Neural progenitor cell (in vitro differentiated cells): Measurements from ENCODE around the gene SSTR5. TPM values are rescaled to one million over a fixed set of nuclear protein-coding genes. Genes with fewer than 3 reads are reported as not detected.

Experiments used
- DNase-seq: peaks from one replicate; pipeline ENCODE4 v3.0.0-alpha.2; 2016; ENCODE audit warnings: low spot score
- H2AFZ ChIP-seq: fragments of 200-600 bp; sonication (generic); replicated peaks from 2 replicates; pipeline ENCODE4 v1.6.1; 2016; ENCODE audit warnings: antibody characterized with exemption
- H3F3A ChIP-seq: fragments of 200-600 bp; sonication (generic); 2 replicates; pipeline ENCODE4 v1.6.1; 2016; ENCODE audit warnings: antibody characterized with exemption, low read depth
- H3K27ac ChIP-seq: fragments of 200-600 bp; sonication (generic); 2 replicates; pipeline ENCODE4 v1.5.1; 2016; ENCODE audit warnings: mild to moderate bottlenecking
- H3K27me3 ChIP-seq: fragments of 200-600 bp; sonication (generic); 2 replicates; pipeline ENCODE4 v1.6.1; 2016; ENCODE audit warnings: mild to moderate bottlenecking, moderate library complexity
- H3K36me3 ChIP-seq: fragments of 200-600 bp; sonication (generic); 2 replicates; pipeline ENCODE4 v1.5.1; 2016
- H3K4me1 ChIP-seq: fragments of 200-600 bp; sonication (generic); 2 replicates; pipeline ENCODE4 v1.6.1; 2016; ENCODE audit warnings: mixed run types
- H3K4me2 ChIP-seq: fragments of 200-600 bp; sonication (generic); 2 replicates; pipeline ENCODE4 v1.6.1; 2016
- H3K4me3 ChIP-seq: fragments of 200-600 bp; sonication (generic); 2 replicates; pipeline ENCODE4 v1.5.1; 2016
- H3K79me2 ChIP-seq: fragments of 200-600 bp; sonication (generic); 2 replicates; pipeline ENCODE4 v1.6.1; 2016; ENCODE audit warnings: low read depth
- H3K9ac ChIP-seq: fragments of 200-600 bp; sonication (generic); 2 replicates; pipeline ENCODE4 v1.6.1; 2016
- H3K9me3 ChIP-seq: fragments of 200-600 bp; sonication (generic); 2 replicates; pipeline ENCODE4 v1.5.1; 2016; ENCODE audit warnings: low read depth
- H4K20me1 ChIP-seq: fragments of 200-600 bp; sonication (generic); 2 replicates; pipeline ENCODE4 v1.6.1; 2016; ENCODE audit warnings: low read depth
- H3K27ac Mint-ChIP-seq: 3 replicates; pipeline ENCODE4 v1.8.0; 2021; ENCODE audit warnings: mixed read lengths
- H3K27me3 Mint-ChIP-seq: 2 replicates; pipeline ENCODE4 v1.8.0; 2022; ENCODE audit warnings: low read depth, mild to moderate bottlenecking, inconsistent platforms, moderate library complexity, mixed read lengths; ENCODE audit not compliant: insufficient read depth
- H3K36me3 Mint-ChIP-seq: 3 replicates; pipeline ENCODE4 v1.8.0; 2021; ENCODE audit warnings: mixed read lengths
- H3K4me1 Mint-ChIP-seq: 3 replicates; pipeline ENCODE4 v1.8.0; 2021; ENCODE audit warnings: mixed read lengths
- H3K4me3 Mint-ChIP-seq: 3 replicates; pipeline ENCODE4 v1.8.0; 2021; ENCODE audit warnings: mild to moderate bottlenecking, moderate library complexity, mixed read lengths
- H3K9me3 Mint-ChIP-seq: 3 replicates; pipeline ENCODE4 v1.8.0; 2020; ENCODE audit warnings: mixed read lengths
- CTCF ChIP-seq: fragments of 200-600 bp; sonication (generic); IDR thresholded peaks from 2 replicates; pipeline ENCODE4 v1.5.1; 2017; ENCODE audit warnings: antibody characterized with exemption, mild to moderate bottlenecking
- EZH2 ChIP-seq: fragments of 200-600 bp; sonication (generic); IDR thresholded peaks from 2 replicates; pipeline ENCODE4 v1.6.1; 2017; ENCODE audit warnings: antibody characterized with exemption, mild to moderate bottlenecking, moderate library complexity
- EZH2phosphoT487 ChIP-seq: fragments of 200-600 bp; sonication (generic); IDR thresholded peaks from 2 replicates; pipeline ENCODE4 v1.6.1; 2017; ENCODE audit warnings: antibody characterized with exemption
- total RNA-seq: library from RNA; depleted of rRNA; stranded (reverse); fragments of >200 nt; gene quantifications from 2 replicates; pipeline ENCODE4 v1.2.3, GENCODE V29; 2015; ENCODE audit warnings: low replicate concordance

Gene SSTR5
- total RNA-seq, 1 donor from 2014 or later: not detected

- Histone ChIP-seq H3K9me3 (no peaks in the 10 kb centered on the region), H3F3A (no peaks in the 10 kb centered on the region), H3K4me1 (no peaks in the 10 kb centered on the region), H3K27ac (no peak overlapping the region), H3K4me2 (no peak overlapping the region), H2AFZ (no peak overlapping the region), H3K9ac (no peak overlapping the region), H4K20me1 (no peaks in the 10 kb centered on the region), H3K79me2 (no peaks in the 10 kb centered on the region), H3K27me3 (no peaks in the 10 kb centered on the region), H3K4me3 (no peak overlapping the region), H3K36me3 (no peaks in the 10 kb centered on the region)
- Mint-ChIP-seq H3K4me1 (peaks cover 6% of the 10 kb centered on the region), H3K4me3 (no peak overlapping the region), H3K36me3 (peaks cover 4% of the 10 kb centered on the region), H3K9me3 (peaks cover 5% of the 10 kb centered on the region), H3K27ac (peak overlapping the region; percentile 50), H3K27me3 (peaks cover 8% of the 10 kb centered on the region)
- no peak for TF ChIP-seq EZH2phosphoT487
- TF ChIP-seq CTCF: no peak
- no peak for TF ChIP-seq EZH2
- no peak for DNase-seq
Measured at GRCh38 chr16:1062895-1063294, 9.7 kb upstream of the SSTR5 start.

- H3K27ac Mint-ChIP-seq: no peak overlapping the region
- H3K9me3 Mint-ChIP-seq: peaks cover 5% of the 10 kb centered on the region
- Histone ChIP-seq H3K79me2 (no peaks in the 10 kb centered on the region), H3K4me1 (no peaks in the 10 kb centered on the region), H3K9me3 (no peaks in the 10 kb centered on the region), H2AFZ (no peak overlapping the region), H3K4me2 (no peak overlapping the region), H3K9ac (no peak overlapping the region), H3K4me3 (no peak overlapping the region), H3F3A (no peaks in the 10 kb centered on the region), H3K27me3 (no peaks in the 10 kb centered on the region), H3K27ac (no peak overlapping the region), H3K36me3 (no peaks in the 10 kb centered on the region), H4K20me1 (no peaks in the 10 kb centered on the region)
- H3K27me3 Mint-ChIP-seq: peaks cover 9% of the 10 kb centered on the region
- H3K4me1 Mint-ChIP-seq: peaks cover 8% of the 10 kb centered on the region
- DNase-seq: no peak
- no peak for TF ChIP-seq EZH2phosphoT487
- TF ChIP-seq CTCF: no peak
- peaks cover 4% of the 10 kb centered on the region for H3K36me3 Mint-ChIP-seq
- no peak overlapping the region for H3K4me3 Mint-ChIP-seq
Measured at GRCh38 chr16:1063728-1064127, 8.8 kb upstream of the SSTR5 start.

DNA sequence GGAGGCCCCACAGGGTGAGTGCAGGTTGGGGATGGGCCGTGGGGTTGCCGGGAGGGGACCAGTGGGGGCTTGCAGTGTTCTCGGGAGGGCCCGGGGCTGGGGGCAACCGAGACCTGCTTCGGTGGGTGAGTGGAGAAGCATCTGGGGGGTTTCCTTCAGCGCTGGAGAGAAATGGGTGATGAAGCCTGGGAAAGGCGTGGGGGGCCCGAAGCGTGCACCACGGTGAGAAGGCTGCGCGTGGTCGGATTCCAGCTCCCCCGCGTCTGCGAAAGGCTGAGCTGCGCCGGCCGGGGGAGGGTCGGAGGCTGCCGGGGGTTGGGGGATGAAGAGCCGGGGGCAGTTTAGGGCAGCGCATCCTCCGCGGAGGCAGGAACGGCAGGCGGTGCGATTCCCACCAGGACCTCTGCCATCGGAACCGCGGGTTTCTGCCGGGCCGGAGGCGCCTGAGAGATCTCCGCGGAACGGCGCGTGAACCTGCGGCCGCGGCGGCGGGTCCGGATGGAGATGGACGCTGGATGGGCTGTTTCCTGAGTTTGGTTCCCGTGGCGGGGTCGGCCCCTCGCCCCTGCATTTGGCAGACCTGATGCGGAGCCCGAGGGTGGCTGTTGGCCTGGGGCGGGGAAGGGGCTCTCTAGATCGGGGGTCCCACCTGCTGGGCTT, 6.9 kb upstream of the SSTR5 start:
- H3K9ac ChIP-seq: no peak overlapping the region
- Mint-ChIP-seq H3K4me1 (peaks cover 12% of the 10 kb centered on the region), H3K36me3 (no peaks in the 10 kb centered on the region), H3K4me3 (no peak overlapping the region), H3K9me3 (no peaks in the 10 kb centered on the region), H3K27me3 (peaks cover 6% of the 10 kb centered on the region), H3K27ac (no peak overlapping the region)
- no peak overlapping the region for H3K4me3 ChIP-seq
- no peaks in the 10 kb centered on the region for H3K36me3 ChIP-seq
- no peak overlapping the region for H3K27ac ChIP-seq
- H3K79me2 ChIP-seq: no peaks in the 10 kb centered on the region
- H3K4me1 ChIP-seq: peaks cover 8% of the 10 kb centered on the region
- peaks cover 8% of the 10 kb centered on the region for H3K27me3 ChIP-seq
- H4K20me1 ChIP-seq: no peaks in the 10 kb centered on the region
- H2AFZ ChIP-seq: no peak overlapping the region
- no peak for TF ChIP-seq EZH2
- no peak for TF ChIP-seq CTCF
- TF ChIP-seq EZH2phosphoT487: no peak
- DNase-seq: no peak
- no peaks in the 10 kb centered on the region for H3K9me3 ChIP-seq
- no peak overlapping the region for H3K4me2 ChIP-seq
- H3F3A ChIP-seq: no peaks in the 10 kb centered on the region
